GM19043 (cell line): ENCODE results near the gene KCNG2.

Experiments
- ATAC-seq: cut with Tn5 transposase; IDR thresholded peaks from one replicate; pipeline ENCODE4 v1.9.1; 2021; ENCODE audit warnings: low read depth; ENCODE audit not compliant: unreplicated experiment

KCNG2 gene

GRCh38 chr18:79796531-79797405 lies 970 bp upstream of the KCNG2 start:
- ATAC-seq: no peak

GRCh38 chr18:79798346-79798998 lies 734 bp downstream of the KCNG2 start:
- no peak for ATAC-seq

- ATAC-seq: no peak
These were observed 1.2 kb downstream of the KCNG2 start for GRCh38 chr18:79798999-79799370.

GRCh38 chr18:79799619-79800370 lies 2.1 kb downstream of the KCNG2 start:
- no peak for ATAC-seq

GRCh38 chr18:79800371-79801180 lies 2.8 kb downstream of the KCNG2 start:
- ATAC-seq: no peak

GRCh38 chr18:79801217-79801616 lies 3.5 kb downstream of the KCNG2 start:
- ATAC-seq: no peak

GRCh38 chr18:79801641-79802040 lies 3.9 kb downstream of the KCNG2 start:
- no peak for ATAC-seq

GRCh38 chr18:79802298-79802697 lies 4.6 kb downstream of the KCNG2 start:
- ATAC-seq: no peak

- ATAC-seq: no peak
These were observed 5.9 kb downstream of the KCNG2 start for GRCh38 chr18:79803611-79804051.

- ATAC-seq: no peak
These were observed 6.5 kb downstream of the KCNG2 start for GRCh38 chr18:79804130-79804787.

GRCh38 chr18:79805211-79805887 lies 7.6 kb downstream of the KCNG2 start:
- ATAC-seq: no peak

- ATAC-seq: no peak
These were observed 8.3 kb downstream of the KCNG2 start for GRCh38 chr18:79805926-79806487.

- ATAC-seq: no peak
These were observed 9.5 kb downstream of the KCNG2 start for GRCh38 chr18:79806976-79807841.

GRCh38 chr18:79809482-79810192 lies 11.9 kb downstream of the KCNG2 start:
- ATAC-seq: no peak

- no peak for ATAC-seq
These were observed 14.3 kb downstream of the KCNG2 start for GRCh38 chr18:79812052-79812451.

GRCh38 chr18:79814373-79814772 lies 16.6 kb downstream of the KCNG2 start:
- no peak for ATAC-seq

GRCh38 chr18:79815657-79816056 lies 17.9 kb downstream of the KCNG2 start:
- ATAC-seq: no peak
